ENCODE measurements around the gene MAPK8IP3. TPM values are rescaled to one million over a fixed set of nuclear protein-coding genes. Genes with fewer than 3 reads are reported as not detected.

The MAPK8IP3 gene
- total and polyA plus RNA-seq, 9 of the 15 experiments (the other 6 are each of a cell fraction or from before 2014, with no cell fraction given): 0.17 to 58.7 (median 16.7) TPM

GRCh38 chr16:1678500-1679098, 27.4 kb upstream of the MAPK8IP3 start (continued):
- TF ChIP-seq TAF1 (IDR thresholded peaks at IDR 0.05; ENCODE audit: control insufficient read depth, extremely low read depth, insufficient read depth, low read length, severe bottlenecking) (no peak), NEUROD1 (IDR thresholded peaks at IDR 0.05; ENCODE audit: borderline replicate concordance, low read depth, low read length, partially characterized antibody) (no peak), MGA (IDR thresholded peaks at IDR 0.05) (peak; percentile 41; the same call in 1 of the 2 replicates), ZHX1 (conservative IDR thresholded peaks at IDR 0.05; ENCODE audit: low read length) (no peak), MTA3 (IDR thresholded peaks at IDR 0.05; ENCODE audit: borderline replicate concordance) (peak; percentile 13; the same call in 1 of the 2 replicates), TRIM25 (IDR thresholded peaks at IDR 0.05; ENCODE audit: borderline replicate concordance) (no peak), KDM5B (IDR thresholded peaks at IDR 0.05; ENCODE audit: insufficient replicate concordance, low read depth, low read length) (peak; percentile 5), ZNF740 (CRISPR knock-in tag; IDR thresholded peaks at IDR 0.05) (peak; percentile 86), ZNF740 (tag; IDR thresholded peaks at IDR 0.05) (peak in 1 of 2 experiments; percentile 75; a peak in 1 of 4 replicates)
